KBM-7 (cell line): ENCODE measurements around the gene PPP3CA.
A peak's percentile ranks its signal among the peaks of the same experiment; 100 is the strongest.

Source experiments
- DNase-seq: peaks from one replicate; pipeline ENCODE4 v3.0.0-alpha.2; 2015
- in situ Hi-C: fragments of 300-500 bp; cut with MboI; formaldehyde crosslinking; loops from 2 replicates; pipeline ENCODE4 v1.14.3; 2020; ENCODE audit warnings: low sequenced_read_pairs, low pct_unique_long_range_greater_than_20kb, mixed read lengths

Gene PPP3CA

DNA sequence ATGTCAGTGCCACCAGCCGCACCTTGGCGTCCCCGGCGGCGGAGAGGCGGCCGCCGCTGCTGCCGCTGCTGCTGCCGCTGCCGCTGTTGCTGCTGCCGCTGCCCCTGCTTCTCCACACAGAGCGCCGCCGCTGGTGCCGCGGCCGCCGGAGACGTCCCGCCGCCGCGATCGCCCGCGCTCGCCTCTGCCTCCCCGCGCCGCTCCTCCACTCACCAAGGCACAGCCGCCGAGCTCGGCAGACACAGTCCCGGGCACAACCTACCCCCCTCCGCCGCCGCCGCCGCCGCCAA lies at the start of gene PPP3CA:
PPP3CA (minus strand) TSS at position 260 of the 290 bp plus-strand sequence.
- peak; percentile 75 for DNase-seq
- in situ Hi-C loops, result no loop called here

- DNase-seq, result no peak
- in situ Hi-C loops, result no loop called here
Observed at GRCh38 chr4:101393256-101393655, 45.9 kb upstream of the PPP3CA start.

DNA sequence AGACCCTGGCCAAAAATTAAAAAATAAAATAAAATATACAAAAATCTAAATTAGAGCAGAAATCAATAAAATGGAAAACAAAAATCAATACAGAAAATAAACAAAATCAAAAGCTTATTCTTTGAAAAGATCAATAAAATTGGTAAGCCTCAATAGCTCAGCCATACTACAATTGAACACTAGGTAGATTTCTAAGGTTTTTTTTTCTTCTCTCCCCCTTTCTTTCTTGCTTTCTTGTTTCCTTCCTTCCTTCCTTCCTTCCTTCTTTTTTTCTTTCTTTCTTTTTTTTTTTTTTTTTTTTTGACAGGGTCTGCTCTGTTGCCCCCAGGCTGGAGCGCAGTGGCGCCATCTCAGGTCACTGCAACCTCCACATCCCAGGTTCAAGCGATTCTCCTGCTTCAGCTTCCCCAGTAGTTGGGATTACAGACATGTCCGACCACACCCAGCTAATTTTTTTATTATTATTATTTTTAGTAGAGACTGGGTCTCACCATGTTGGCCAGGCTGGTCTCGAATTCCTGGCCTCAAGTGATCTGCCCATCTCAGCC lies 23.4 kb upstream of the PPP3CA start:
- in situ Hi-C loops, result no loop called here
- DNase-seq, result no peak

DNA sequence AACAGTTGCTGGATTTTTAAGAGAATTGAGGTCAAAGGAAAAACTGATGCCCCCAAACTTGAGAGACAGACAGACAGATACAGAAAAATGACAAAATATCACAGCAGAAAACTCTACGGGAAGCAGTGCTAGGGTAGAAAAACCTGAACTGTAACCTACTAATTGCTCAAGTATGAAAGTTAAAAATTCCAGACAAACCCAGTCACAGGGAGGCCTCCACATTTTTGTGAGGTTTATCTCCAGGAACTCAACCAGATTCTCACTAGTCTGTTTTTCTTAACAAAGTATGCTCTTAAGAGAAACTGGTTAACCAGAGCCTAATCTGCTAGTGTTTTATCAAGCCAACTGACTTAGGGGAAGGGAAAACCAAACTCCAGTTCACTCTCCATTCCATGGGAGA lies 19.9 kb upstream of the PPP3CA start:
- DNase-seq, result no peak
- in situ Hi-C loops, result no loop called here

DNA sequence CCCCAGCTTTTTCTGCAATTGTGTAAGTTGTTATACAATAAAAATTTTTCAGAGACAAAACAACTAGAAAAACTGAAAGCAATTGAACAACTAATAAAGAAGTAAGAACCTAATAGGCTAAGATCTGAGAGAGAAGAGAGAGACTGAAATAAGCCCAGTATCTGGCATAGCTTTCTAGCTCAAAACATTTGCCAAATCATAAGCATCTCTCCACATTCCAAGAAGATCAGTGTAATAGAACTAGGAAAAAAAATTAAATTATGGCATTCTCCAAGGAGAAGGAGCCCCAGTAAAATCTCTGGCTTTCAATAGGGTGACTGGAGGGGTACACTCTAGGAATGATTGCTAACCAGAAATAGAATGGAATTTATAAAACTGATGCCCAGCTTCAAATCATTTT lies 19.0 kb upstream of the PPP3CA start:
- DNase-seq, result no peak
- in situ Hi-C loops, result no loop called here

DNA sequence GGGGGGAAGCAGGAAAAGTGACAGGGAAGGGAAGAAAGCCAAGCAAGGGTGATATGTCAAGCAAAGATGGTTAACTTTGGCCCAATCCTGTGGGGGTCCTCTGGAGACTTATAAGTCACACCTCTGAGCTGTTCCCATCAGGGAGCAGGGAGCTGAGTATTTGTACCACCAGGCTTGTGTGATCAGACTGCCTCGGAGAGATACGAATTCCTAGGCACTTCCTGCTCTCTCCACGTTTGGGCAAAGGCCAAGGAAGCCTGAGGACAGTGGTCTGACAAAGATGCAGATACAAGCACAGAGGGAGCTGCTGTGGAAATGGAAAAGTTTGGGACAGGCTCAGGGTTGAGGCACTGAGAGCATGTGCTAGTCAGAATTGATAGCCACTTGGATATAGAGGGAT lies 10.4 kb upstream of the PPP3CA start:
- no peak for DNase-seq
- in situ Hi-C loops, result no loop called here

DNA sequence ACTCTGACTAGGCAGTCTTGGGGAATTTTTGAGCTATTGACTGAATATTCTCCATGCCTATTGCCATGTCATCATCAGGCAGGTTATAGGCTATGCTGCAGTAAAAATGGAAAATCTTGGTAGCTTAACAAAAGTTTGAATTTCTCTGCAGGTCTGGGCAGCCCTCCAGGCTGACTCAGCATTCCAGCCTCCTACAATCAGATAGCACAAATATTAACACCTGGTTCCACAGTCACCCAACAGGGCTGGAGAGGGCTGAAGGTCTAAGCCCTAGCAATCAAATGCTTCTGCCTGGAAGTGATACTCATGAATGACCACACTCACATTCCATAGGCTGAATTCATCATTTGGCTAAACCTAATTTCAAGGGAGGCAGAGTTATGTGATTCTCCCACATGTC lies 9.6 kb upstream of the PPP3CA start:
- DNase-seq, result no peak
- in situ Hi-C loops, result no loop called here

GRCh38 chr4:101355767-101356702 lies 8.7 kb upstream of the PPP3CA start:
- in situ Hi-C loops, result no loop called here
- DNase-seq, result no peak

- no peak for DNase-seq
- in situ Hi-C loops, result no loop called here
Observed at GRCh38 chr4:101355246-101355645, 7.9 kb upstream of the PPP3CA start.

DNA sequence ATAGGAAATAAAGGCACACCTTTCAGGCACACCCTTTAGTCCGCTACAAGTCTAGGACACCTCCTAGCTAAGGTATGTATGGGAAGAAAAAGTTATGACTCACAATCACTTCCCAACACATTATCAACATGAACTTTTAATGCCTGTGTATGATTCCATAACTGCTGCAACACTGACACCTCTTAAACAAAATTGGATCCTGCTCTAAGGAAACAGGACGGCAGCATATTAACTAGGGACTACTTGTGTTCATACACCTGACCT lies 2.4 kb upstream of the PPP3CA start:
- no peak for DNase-seq
- in situ Hi-C loops, result no loop called here

GRCh38 chr4:101348995-101349800 lies 1.9 kb upstream of the PPP3CA start:
- in situ Hi-C loops, result no loop called here
- DNase-seq, result peak; percentile 21

DNA sequence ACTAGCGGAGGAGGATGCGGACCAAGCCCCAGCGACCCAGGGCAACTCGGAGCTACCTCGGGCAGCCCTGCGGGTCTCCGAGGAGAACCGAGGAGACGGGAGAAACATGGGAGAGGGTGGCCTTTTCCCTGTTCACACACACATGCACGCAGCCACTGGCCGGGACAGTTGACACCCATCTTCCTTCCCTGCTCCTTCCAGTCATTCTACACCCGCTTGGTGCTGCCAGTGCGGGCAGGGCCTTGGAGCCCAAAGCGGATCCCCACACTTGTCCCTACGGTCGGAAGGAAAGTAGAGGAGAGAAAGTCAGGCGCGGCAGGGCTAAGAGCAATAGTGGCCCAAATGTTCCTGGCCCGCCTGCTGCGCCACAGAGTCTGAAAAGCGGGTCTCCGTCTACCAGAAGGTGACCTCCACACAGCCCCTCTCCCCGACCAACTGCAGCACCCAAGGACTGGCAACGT lies 1.1 kb upstream of the PPP3CA start:
- DNase-seq, result no peak

GRCh38 chr4:101347557-101348366 lies 436 bp upstream of the PPP3CA start:
- in situ Hi-C loops, result no loop called here
- peak; percentile 94 for DNase-seq

More for the DNA sequence above, 1.1 kb upstream of the PPP3CA start:
- in situ Hi-C loops, result no loop called here

DNA sequence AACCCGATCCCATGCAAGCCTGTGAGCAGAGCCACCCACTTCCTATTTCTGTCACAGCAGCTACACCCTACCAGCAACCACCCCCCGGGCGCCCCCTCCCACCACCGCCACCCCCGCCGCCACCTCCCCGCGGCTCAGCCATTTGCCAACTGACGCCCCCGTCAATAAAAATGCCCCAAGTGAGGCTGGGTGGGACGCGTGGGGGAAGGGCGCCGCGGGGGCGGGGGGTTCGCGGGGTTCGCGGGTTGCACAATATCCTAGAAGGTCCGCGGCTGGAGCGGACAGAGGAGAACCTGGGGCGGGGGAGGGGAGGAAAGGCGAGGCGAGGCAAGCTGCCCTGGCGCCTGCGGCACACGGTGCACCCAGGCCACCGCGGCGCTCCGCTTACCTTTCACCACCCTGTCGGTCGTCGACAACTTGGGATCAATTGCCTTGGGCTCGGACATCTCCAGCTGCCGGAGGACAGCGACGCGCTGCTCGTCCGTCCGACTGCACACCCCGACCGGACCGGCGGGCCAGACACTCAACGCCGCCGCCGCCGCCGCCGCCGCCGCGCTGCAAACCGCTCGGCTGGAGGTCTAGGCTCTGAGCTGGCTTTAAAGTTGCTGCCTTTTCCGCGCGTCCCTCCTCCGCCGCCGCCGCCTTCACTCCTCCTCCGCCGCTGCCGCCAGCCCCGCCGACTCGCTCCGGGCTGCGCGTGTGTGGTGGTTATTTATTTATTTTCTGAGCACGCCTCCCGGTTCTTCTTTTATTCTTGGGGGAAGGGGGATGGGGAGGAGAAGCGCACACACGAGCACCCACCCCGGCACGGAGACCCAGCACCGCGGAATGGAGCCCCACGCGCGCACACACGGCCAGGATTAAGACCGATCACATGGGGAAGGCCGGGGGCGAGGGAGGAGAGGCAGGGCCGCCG lies 717 bp downstream of the PPP3CA start:
- peak; percentile 77 for DNase-seq
- in situ Hi-C loops, result no loop called here

GRCh38 chr4:101345596-101346350 lies 1.6 kb downstream of the PPP3CA start:
- in situ Hi-C loops, result no loop called here
- DNase-seq, result peak; percentile 80

DNA sequence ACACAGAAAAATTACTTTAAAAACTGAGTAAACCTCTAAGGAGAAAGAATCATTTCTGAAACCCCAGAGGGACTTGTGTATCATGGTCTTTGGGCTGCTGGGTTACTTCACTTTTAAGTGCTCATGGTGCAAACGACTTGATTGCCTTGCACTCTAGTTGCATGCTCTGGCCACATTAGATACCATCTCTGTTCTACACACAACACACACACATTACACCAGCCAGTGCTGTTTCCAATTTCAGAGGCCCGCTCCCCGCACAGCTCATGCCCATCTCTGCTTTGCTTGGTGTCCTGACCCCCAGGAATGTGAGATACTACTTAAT lies 2.1 kb downstream of the PPP3CA start:
- in situ Hi-C loops, result no loop called here
- DNase-seq, result no peak

DNA sequence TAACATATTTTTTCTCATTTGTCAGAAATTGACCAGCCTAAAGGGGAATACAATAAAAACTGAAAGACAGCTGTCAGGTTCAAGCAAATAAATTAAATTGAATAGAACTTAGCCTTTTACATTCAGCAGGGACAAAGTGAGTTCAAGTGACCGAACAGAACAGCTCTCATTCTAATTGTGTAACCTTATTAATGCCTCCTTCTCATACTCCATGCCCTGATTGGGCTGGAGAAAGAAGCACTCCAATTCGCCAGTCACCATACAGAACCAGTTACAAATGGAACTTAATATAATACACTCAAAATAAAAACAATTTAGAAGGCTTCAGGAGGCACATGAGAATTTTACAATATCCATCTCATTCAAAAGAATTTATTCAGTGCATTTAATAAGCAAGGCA lies 8.0 kb downstream of the PPP3CA start:
- in situ Hi-C loops, result no loop called here
- DNase-seq, result no peak

DNA sequence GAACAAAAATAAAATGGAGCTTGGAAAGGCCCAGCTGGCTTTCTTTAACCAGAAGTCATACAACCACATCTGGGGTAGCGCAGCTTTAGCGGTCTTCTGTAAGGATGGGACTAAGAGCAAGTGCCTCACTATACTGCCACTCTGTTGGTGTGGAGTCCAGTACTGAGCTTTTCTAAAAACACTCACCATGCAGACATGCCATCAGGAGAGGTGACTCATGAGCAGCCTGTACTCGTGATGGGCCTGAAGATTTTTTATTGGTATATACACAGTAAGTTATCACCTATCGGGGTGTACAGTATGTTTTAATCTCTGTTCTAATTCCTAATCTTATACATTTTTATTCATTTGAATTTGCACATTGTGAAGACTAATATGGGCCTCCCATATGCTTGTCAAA lies 9.6 kb downstream of the PPP3CA start:
- in situ Hi-C loops, result no loop called here
- no peak for DNase-seq
